SK-MEL-5 (cell line): ENCODE results near the gene PAGE1. TPM values are rescaled to one million over a fixed set of nuclear protein-coding genes. Genes with fewer than 3 reads are reported as not detected.

Source experiments
- DNase-seq: peaks from one replicate; pipeline ENCODE4 v3.0.0-alpha.2; 2016; ENCODE audit warnings: low read depth, low spot score
- in situ Hi-C: cut with HindIII; loops from 2 replicates; pipeline ENCODE4 v1.10.0; 2016; ENCODE audit warnings: low sequenced_read_pairs, high pct_unique_total_duplicates, low pct_unique_long_range_greater_than_20kb
- total RNA-seq: library from RNA; depleted of rRNA; stranded (reverse); fragments of >200 nt; shearing (Covaris generic); gene quantifications from 2 replicates; pipeline ENCODE4 v1.2.3, GENCODE V29; 2014; rRNA removed

The PAGE1 gene
- total RNA-seq, 1 experiment from 2014 or later = not detected

DNA sequence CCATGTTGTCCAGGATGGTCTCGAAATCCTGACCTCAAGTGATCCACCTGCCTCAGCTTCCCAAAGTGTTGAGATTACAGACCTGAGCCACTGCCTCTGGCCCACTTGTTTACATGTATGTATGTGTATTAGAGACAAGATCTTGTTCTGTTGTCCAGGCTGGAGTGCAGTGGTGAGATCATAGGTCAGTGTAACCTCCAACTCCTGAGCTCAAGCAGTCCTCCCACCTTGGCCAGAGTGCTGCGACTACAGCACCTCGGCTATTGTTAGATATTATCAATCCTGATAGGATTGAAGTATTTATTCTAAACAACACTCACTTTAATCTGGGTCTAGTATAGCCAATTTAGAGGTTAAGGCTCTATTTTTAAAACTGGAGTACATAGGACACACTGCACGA lies 36.0 kb downstream of the PAGE1 start:
- in situ Hi-C loops = no loop called here
- DNase-seq = no peak

DNA sequence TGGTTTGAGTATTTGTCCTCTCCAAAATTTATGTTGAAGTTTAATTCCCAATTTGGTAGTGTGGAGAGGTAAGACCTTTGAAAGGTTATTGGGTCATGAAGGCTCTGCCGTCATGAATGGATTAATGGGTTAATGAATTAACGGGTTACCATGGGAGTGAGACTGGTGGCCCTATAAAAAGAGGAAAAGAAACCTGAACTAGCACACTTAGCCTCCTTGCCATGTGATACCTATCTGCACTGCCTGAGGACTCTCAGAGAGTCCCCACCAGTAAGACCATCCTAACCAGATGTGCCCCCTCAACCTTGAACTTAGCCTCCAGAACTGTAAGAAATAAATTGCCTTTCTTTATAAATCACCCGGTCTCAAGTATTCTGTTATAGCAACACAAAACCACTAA lies 39.3 kb downstream of the PAGE1 start:
- DNase-seq = no peak
- in situ Hi-C loops = no loop called here

DNA sequence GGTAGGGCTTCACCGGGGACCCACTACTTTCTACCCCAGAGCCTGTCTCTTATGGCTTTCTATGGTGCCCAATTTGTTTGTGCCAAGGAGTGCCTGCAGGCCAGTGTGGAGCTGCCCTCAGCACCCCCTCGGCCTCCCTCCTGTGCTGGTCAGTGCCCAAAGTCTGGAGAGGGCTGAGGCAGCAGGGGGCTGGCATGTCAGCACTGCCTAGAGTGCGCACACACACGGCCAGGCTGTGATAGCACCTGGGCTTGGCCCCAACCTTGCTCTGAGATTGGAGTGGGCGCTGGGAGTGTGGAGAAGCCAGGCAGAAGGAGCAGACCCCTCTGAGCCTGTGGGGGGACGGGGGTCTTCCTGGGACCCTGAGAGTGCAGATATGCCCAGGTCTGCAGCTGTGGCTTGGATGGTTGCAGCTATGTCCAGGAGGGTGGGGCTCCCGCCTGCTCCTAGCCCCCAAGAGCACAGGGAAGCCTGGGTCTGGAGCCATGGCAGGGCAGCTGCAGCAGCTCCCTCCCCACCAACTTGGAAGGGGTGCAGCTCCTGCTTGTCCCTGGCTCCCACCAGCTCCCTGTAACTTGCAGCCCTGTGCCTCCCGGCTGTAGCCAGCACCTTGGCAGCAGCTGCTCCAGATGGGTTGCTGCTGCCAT lies 50.7 kb downstream of the PAGE1 start:
- no peak for DNase-seq
- in situ Hi-C loops = no loop called here

Other genes starting within 250 kb of the PAGE1 start
- not detected in 2 replicates for gene GAGE12C, start 163.8 kb downstream of the PAGE1 start, total RNA-seq
- gene GAGE12D, start 154.3 kb downstream of the PAGE1 start, total RNA-seq = not detected in 2 replicates
- 34.1 and 43.5 TPM in 2 replicates for gene GAGE12E, start 144.7 kb downstream of the PAGE1 start, total RNA-seq
- 0.66 TPM in 1 of 2 replicates, not detected in the other for gene GAGE12F, start 135.1 kb downstream of the PAGE1 start, total RNA-seq
- 0.66 TPM in 1 of 2 replicates, not detected in the other for gene GAGE12G, start 125.6 kb downstream of the PAGE1 start, total RNA-seq
- 22.4 and 25.4 TPM in 2 replicates for gene GAGE12H, start 116.0 kb downstream of the PAGE1 start, total RNA-seq
- 61.3 and 64.8 TPM in 2 replicates for gene GAGE2A, start 106.5 kb downstream of the PAGE1 start, total RNA-seq
- gene GAGE1, start 97.0 kb downstream of the PAGE1 start, total RNA-seq = 63.9 and 67.5 TPM in 2 replicates
- gene PAGE4, start 133.3 kb upstream of the PAGE1 start, total RNA-seq = 0.43 TPM in 1 of 2 replicates, not detected in the other
- 7.1 and 7.8 TPM in 2 replicates for gene USP27X, start 183.5 kb upstream of the PAGE1 start, total RNA-seq
- gene CLCN5, start 226.6 kb upstream of the PAGE1 start, total RNA-seq = 25.9 and 26.8 TPM in 2 replicates